ENCODE results near the gene TRPV4. TPM values are rescaled to one million over a fixed set of nuclear protein-coding genes. Genes with fewer than 3 reads are reported as not detected.

Gene TRPV4
- total RNA-seq = 1 to 10 TPM; 5.2 to 6.3 TPM

DNA sequence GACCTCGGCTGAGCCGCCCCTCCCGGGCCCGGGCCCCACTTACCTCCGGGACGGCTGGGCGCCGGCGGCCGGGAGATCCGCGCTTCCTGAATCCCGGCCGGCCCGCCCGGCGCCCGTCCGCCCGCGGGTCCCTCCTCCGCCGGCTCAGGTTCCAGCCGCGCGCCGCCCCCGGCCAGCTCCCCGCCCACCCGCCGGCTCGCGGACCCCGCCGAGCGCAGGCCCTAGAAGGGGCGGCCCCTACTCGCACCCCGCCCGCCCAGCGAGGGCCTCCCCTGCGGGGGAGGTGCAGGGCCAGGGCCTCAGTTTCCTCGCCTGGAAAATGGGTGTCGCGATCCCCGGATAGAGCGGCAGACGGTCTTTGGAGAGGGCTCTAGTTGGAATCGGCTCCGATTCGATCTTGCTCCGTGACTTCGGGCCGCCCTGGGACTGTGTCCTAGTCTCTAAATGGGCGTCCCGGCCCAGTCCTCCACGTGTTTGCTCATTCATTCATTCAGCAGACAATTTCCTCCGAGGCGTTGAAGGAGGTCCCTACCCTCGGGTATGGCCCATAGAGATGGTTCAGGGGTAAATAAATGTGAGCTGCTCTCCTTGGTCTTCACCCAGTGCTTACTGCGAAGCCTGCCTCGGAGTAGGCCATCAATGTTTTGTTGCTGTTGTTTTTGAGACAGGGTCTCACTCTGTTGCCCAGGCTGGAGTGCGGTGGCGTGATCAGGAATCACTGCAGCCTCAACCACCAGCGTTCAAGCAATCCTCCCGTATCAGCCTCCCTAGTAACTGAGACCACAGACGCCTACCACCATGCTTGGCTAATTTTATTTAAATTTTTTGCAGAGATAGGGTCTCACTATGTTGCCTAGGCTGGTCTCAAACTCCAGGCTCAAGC lies at the start of gene TRPV4:
TRPV4 (minus strand) TSS at position 92 of the 883 bp plus-strand sequence. CDS start 18,602 bp downstream, outside the sequence.
- peak; percentile 26 to 57 (median 40) for DNase-seq
- peak; percentile 73 for ATAC-seq
- peaks cover 38% of the 10 kb centered on the region for H3K4me1 ChIP-seq
- intact Hi-C loops (cut with DNase I) = no loop called here
- no peaks in the 10 kb centered on the region for H3K27me3 ChIP-seq
- H3K4me3 ChIP-seq = peak within 1 kb of the TSS in 1 of 2 donors; percentile 60
- H3K27ac ChIP-seq = peak within 1 kb of the TSS in 3 of 4 donors; percentile 18 to 60 (median 46)
- no peaks in the 10 kb centered on the region for H3K36me3 ChIP-seq (replicated peaks in 1 of 2; ENCODE audit: insufficient read depth in 1 of 2, low read depth in 2 of 2)
- TF ChIP-seq POLR2A (IDR thresholded peaks at IDR 0.05) = peak in 2 of 3 donors; percentile 33 to 38
- TF ChIP-seq, protein P1, sequence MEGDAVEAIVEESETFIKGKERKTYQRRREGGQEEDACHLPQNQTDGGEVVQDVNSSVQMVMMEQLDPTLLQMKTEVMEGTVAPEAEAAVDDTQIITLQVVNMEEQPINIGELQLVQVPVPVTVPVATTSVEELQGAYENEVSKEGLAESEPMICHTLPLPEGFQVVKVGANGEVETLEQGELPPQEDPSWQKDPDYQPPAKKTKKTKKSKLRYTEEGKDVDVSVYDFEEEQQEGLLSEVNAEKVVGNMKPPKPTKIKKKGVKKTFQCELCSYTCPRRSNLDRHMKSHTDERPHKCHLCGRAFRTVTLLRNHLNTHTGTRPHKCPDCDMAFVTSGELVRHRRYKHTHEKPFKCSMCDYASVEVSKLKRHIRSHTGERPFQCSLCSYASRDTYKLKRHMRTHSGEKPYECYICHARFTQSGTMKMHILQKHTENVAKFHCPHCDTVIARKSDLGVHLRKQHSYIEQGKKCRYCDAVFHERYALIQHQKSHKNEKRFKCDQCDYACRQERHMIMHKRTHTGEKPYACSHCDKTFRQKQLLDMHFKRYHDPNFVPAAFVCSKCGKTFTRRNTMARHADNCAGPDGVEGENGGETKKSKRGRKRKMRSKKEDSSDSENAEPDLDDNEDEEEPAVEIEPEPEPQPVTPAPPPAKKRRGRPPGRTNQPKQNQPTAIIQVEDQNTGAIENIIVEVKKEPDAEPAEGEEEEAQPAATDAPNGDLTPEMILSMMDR (IDR thresholded peaks at IDR 0.05) = no peak
- WGBS, 2 donors = 22 to 69% methylated on average over 11 to 51 of the region's 67 CpGs
- no peaks in the 10 kb centered on the region for H3K9me3 ChIP-seq

DNA sequence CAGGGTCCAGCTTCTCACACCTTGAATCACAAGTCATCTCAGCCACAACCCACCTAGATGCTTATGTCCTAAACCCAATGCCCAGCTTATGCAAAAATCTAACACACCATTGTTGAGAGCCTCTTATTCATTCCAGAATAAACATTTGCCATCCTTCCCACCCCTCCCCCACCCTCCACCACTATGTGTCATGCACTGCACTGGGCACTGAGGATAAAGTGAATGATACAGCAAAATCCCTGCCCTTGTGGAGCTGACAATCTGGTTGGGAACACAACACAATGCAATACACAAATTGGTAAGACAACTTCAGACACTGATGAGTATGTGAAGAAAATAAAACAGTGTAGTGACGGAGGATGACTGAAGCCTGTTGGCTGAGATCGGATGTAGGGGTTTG lies 48.6 kb upstream of the TRPV4 start:
- no peaks in the 10 kb centered on the region for H3K9me3 ChIP-seq
- DNase-seq (no peak), ATAC-seq (no peak)
- no peaks in the 10 kb centered on the region for H3K36me3 ChIP-seq (replicated peaks in 1 of 2; ENCODE audit: insufficient read depth in 1 of 2, low read depth in 2 of 2)
- no peaks in the 10 kb centered on the region for H3K27me3 ChIP-seq
- no peak overlapping the region for H3K27ac ChIP-seq
- 95 to 98% methylated on average over 2 of the region's 2 CpGs for WGBS, 2 donors
- H3K4me3 ChIP-seq = no peak overlapping the region
- no peak for TF ChIP-seq POLR2A (IDR thresholded peaks at IDR 0.05)
- TF ChIP-seq, protein P1 (IDR thresholded peaks at IDR 0.05) = no peak
- intact Hi-C loops (cut with DNase I) = no loop called here
- H3K4me1 ChIP-seq = peaks cover 26% of the 10 kb centered on the region

DNA sequence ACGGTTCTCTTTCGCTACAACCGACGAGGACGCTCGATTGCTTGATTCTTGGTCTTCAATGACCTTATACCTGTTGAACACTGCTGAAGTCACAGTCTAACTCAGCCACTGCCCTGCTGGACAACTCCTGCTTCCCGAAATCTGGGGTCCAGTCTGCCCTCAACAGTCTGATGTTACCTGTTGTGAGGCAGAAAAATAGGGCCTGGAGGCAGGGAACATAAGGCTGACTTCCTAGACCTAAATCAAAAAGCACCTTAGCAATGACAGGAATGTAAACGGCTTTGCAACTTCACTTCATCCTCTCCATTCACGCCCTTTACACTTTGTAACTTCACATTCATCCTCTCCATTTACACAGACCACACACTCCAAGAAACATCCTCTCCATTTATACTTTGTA lies 47.7 kb upstream of the TRPV4 start:
- H3K9me3 ChIP-seq = no peaks in the 10 kb centered on the region
- H3K36me3 ChIP-seq (replicated peaks in 1 of 2; ENCODE audit: insufficient read depth in 1 of 2, low read depth in 2 of 2) = no peaks in the 10 kb centered on the region
- peaks cover 28% of the 10 kb centered on the region for H3K4me1 ChIP-seq
- 13 to 16% methylated on average over 9 of the region's 9 CpGs for WGBS, 2 donors
- TF ChIP-seq, protein P1 (IDR thresholded peaks at IDR 0.05) = no peak
- TF ChIP-seq POLR2A (IDR thresholded peaks at IDR 0.05) = no peak
- no peak for DNase-seq
- no peaks in the 10 kb centered on the region for H3K27me3 ChIP-seq
- peak overlapping the region in 1 of 2 donors; percentile 42 for H3K4me3 ChIP-seq
- H3K27ac ChIP-seq = peak overlapping the region in 2 of 4 donors; percentile 40 to 55
- ATAC-seq = peak; percentile 8
- intact Hi-C loops (cut with DNase I) = no loop called here

DNA sequence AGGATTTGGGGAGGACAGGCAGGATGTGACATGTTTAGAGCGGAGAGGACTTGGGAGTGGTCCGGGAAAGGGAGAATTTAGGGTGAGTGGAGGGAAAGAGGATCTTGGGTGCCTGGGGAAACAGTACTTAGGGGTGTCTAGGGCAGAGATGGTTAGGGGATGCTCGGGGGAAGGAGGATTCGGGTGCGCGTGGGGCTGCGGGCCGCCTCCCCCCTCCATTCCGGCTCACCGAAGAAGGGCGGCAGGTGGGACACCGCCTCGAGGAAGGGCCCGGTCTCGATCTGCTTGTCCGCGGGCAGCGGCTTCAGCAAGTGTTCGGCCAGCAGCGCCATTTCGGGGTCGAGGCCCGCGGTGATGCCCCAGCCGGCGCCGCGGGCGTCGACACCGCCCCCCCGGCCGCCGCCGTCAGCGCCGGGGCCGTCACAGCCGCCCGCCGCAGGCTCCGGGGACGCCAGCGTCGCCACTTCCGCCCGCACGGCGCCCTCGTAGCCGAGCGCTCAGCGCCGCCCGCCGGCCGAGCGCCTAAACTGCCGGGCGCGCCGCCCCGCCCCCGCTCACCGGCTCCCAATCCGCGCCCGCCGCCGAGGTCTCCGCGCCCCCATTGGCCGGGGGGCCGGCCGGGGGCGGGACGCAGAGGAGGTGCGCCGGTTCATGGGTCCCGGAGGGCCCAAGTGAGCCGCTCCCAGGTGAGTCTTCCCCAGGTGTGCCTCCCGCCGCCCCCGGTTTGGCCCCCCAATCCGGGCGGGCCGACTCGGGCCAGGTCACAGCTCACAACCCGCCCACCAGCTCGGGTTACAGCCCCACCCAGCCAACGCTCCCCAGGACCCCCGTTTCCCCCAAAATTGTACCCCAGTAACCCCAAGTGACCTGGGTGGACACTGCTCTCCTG lies 47.1 kb upstream of the TRPV4 start, which contains the start of gene GLTP:
GLTP (minus strand) TSS at position 499 of the 889 bp plus-strand sequence; CDS start at position 332, 167 bp downstream.
- Histone ChIP-seq H3K9me3 (no peaks in the 10 kb centered on the region), H3K27ac (peak within 1 kb of the TSS; percentile 34 to 76 (median 55)), H3K27me3 (no peaks in the 10 kb centered on the region), H3K4me3 (peak within 1 kb of the TSS; percentile 52 to 60), H3K36me3 (replicated peaks in 1 of 2; ENCODE audit: insufficient read depth in 1 of 2, low read depth in 2 of 2) (no peaks in the 10 kb centered on the region), H3K4me1 (peaks cover 35% of the 10 kb centered on the region)
- WGBS, 2 donors = 0 to 1% methylated on average over 9 to 59 of the region's 92 CpGs
- TF ChIP-seq POLR2A (IDR thresholded peaks at IDR 0.05) = peak in 2 of 3 donors; percentile 46 to 51
- TF ChIP-seq, protein P1 (IDR thresholded peaks at IDR 0.05) = peak in 4 of 7 experiments; percentile 73 to 100 (median 94)
- DNase-seq (peak; percentile 86 to 91 (median 88)), ATAC-seq (peak; percentile 96)
- intact Hi-C loops (cut with DNase I) = no loop called here

Measured in body of pancreas (tissue), 4 donors.